ENCODE results near the gene WWOX. TPM values are rescaled to one million over a fixed set of nuclear protein-coding genes. Genes with fewer than 3 reads are reported as not detected.

The WWOX gene
- polyA plus RNA-seq, 4 donors = 4.9 to 15.8 (median 7.0) TPM

DNA sequence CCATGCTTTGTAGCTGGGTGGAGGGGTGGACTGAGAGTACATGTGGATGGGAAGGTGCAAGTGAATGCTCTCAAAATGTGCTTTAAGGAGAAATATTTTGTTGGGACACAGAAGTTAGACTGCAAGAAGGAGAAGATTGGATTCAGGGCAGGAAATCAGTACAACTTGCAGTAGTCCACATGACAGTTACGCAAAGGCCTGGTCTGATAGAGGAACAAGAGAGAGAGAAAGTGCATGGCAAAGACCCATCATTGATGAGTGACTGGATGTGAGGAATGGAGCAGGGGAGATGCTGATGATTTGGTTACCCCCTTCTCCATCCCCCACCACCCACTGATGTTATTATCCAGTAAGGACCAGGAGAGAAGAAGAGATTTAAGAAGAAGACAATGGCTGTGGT, 1028.3 kb downstream of the WWOX start:
- DNase-seq = no peak
- no peak for FAIRE-seq

DNA sequence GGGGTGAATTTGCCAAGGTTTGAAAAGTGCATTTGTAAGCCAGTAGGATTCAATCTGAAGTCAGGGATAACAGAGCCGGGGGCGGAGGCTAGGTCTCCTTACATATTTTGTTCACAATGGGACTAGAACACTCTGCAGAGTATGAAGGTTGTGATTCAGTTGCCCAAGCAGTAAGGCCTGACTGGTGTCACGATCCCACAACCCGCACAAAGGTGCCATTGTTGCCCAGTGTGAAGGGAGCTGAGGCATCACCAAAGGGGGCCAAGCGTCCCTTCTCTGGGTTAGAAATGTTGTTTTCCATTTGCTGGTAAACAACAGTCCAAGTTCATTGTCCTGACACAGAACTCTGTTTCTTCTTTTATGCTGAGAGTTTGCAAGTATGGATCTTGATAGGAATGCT, 1029.3 kb downstream of the WWOX start:
- DNase-seq = no peak

More for the DNA sequence above, 1028.3 kb downstream of the WWOX start:
- Histone ChIP-seq H3K9me3 (ENCODE audit: control insufficient read depth in 2 of 2, insufficient read depth in 1 of 2, low read depth in 1 of 2, low read length in 1 of 2) (peaks cover 0 to 7% of the 10 kb centered on the region in 2 donors), H3K27me3 (ENCODE audit: control insufficient read depth in 3 of 3, insufficient read depth in 3 of 3, low read length in 3 of 3) (no peaks in the 10 kb centered on the region), H3K36me3 (ENCODE audit: control insufficient read depth in 3 of 3, insufficient read depth in 2 of 3, low read depth in 1 of 3, low read length in 3 of 3) (no peaks in the 10 kb centered on the region), H3K4me3 (ENCODE audit: low read depth in 1 of 3, low read length in 3 of 3) (no peak overlapping the region), H3K27ac (ENCODE audit: low read depth in 1 of 3, low read length in 2 of 3) (no peak overlapping the region), H3K4me1 (ENCODE audit: control insufficient read depth in 3 of 3, insufficient read depth in 2 of 3, low read depth in 1 of 3, low read length in 2 of 3) (no peaks in the 10 kb centered on the region)
- WGBS, 3 donors = 90 to 100% (median 92%) methylated on average over 1 of the region's 1 CpG

DNA sequence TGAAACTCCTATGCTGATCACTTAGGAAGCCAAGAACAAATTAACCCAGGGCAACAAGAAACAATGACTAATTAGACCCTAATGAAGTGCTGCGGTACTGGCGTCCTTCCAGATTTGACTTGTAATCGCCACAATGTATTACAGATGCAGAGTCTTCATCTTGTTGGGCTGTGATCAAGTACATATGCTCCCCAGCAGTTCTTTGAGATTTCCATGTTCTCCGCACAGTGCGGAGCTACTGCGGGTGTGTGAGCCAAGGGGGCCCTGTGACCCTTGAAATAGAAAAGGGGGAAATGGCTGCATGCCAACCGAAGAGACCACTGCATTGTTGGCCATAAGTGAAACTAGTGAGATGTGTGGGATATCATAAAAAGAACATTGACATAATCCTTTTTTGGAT, 1031.2 kb downstream of the WWOX start:
- Histone ChIP-seq H3K9me3 (ENCODE audit: control insufficient read depth in 2 of 2, insufficient read depth in 1 of 2, low read depth in 1 of 2, low read length in 1 of 2) (no peaks in the 10 kb centered on the region), H3K4me3 (ENCODE audit: low read depth in 1 of 3, low read length in 3 of 3) (no peak overlapping the region), H3K27ac (ENCODE audit: low read depth in 1 of 3, low read length in 2 of 3) (no peak overlapping the region), H3K4me1 (ENCODE audit: control insufficient read depth in 3 of 3, insufficient read depth in 2 of 3, low read depth in 1 of 3, low read length in 2 of 3) (peaks cover 0 to 13% (median 0%) of the 10 kb centered on the region in 3 donors), H3K36me3 (ENCODE audit: control insufficient read depth in 3 of 3, insufficient read depth in 2 of 3, low read depth in 1 of 3, low read length in 3 of 3) (no peaks in the 10 kb centered on the region), H3K27me3 (ENCODE audit: control insufficient read depth in 3 of 3, insufficient read depth in 3 of 3, low read length in 3 of 3) (no peaks in the 10 kb centered on the region)
- no peak for FAIRE-seq
- no peak for DNase-seq
- WGBS, 3 donors = 88 to 95% (median 93%) methylated on average over 7 of the region's 7 CpGs

More for the DNA sequence above, 1029.3 kb downstream of the WWOX start:
- FAIRE-seq = no peak
- Histone ChIP-seq H3K27ac (ENCODE audit: low read depth in 1 of 3, low read length in 2 of 3) (no peak overlapping the region), H3K4me3 (ENCODE audit: low read depth in 1 of 3, low read length in 3 of 3) (no peak overlapping the region), H3K4me1 (ENCODE audit: control insufficient read depth in 3 of 3, insufficient read depth in 2 of 3, low read depth in 1 of 3, low read length in 2 of 3) (peaks cover 0 to 3% (median 0%) of the 10 kb centered on the region in 3 donors), H3K9me3 (ENCODE audit: control insufficient read depth in 2 of 2, insufficient read depth in 1 of 2, low read depth in 1 of 2, low read length in 1 of 2) (no peaks in the 10 kb centered on the region), H3K36me3 (ENCODE audit: control insufficient read depth in 3 of 3, insufficient read depth in 2 of 3, low read depth in 1 of 3, low read length in 3 of 3) (no peaks in the 10 kb centered on the region), H3K27me3 (ENCODE audit: control insufficient read depth in 3 of 3, insufficient read depth in 3 of 3, low read length in 3 of 3) (no peaks in the 10 kb centered on the region)
- 92 to 96% (median 94%) methylated on average over 5 of the region's 5 CpGs for WGBS, 3 donors

DNA sequence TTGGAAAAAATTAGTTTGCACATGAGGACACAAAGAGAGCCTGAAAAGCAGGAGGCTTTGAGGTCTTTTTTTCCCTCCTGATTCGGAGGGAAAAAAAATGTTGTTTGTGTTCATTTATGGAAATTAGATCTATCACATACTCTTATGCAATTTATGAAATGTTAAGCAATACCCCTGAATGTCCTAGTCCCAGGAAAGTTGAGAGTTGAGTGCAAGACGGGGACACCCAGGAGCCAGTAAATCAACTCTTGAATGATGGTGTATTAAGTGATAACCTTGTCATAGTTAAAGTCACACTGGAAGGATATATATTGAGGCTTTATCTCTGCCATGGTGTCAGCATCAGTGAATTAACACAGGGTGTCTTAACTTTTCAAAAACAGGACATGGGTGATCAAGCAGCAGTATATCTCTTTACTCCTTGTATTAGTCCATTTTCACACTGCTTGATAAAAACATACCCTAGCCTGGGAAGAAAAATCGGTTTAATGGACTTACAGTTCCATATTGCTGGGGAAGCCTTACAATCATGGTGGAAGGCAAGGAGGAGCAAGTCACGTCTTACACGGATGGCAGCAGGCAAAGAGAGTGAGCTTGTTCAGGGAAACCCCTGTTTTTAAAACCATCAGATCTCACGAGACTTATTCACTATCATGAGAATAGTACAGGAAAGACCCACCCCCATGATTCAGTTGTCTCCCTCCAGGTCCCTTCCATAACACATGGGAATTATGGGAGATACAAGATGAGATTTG, 1032.0 kb downstream of the WWOX start:
- DNase-seq = no peak
- Histone ChIP-seq H3K27ac (ENCODE audit: low read depth in 1 of 3, low read length in 2 of 3) (no peak overlapping the region), H3K27me3 (ENCODE audit: control insufficient read depth in 3 of 3, insufficient read depth in 3 of 3, low read length in 3 of 3) (no peaks in the 10 kb centered on the region), H3K9me3 (ENCODE audit: control insufficient read depth in 2 of 2, insufficient read depth in 1 of 2, low read depth in 1 of 2, low read length in 1 of 2) (no peaks in the 10 kb centered on the region), H3K36me3 (ENCODE audit: control insufficient read depth in 3 of 3, insufficient read depth in 2 of 3, low read depth in 1 of 3, low read length in 3 of 3) (no peaks in the 10 kb centered on the region), H3K4me1 (ENCODE audit: control insufficient read depth in 3 of 3, insufficient read depth in 2 of 3, low read depth in 1 of 3, low read length in 2 of 3) (peaks cover 0 to 13% (median 0%) of the 10 kb centered on the region in 3 donors), H3K4me3 (ENCODE audit: low read depth in 1 of 3, low read length in 3 of 3) (no peak overlapping the region)
- FAIRE-seq = no peak
- 88 to 94% (median 91%) methylated on average over 6 of the region's 6 CpGs for WGBS, 3 donors

DNA sequence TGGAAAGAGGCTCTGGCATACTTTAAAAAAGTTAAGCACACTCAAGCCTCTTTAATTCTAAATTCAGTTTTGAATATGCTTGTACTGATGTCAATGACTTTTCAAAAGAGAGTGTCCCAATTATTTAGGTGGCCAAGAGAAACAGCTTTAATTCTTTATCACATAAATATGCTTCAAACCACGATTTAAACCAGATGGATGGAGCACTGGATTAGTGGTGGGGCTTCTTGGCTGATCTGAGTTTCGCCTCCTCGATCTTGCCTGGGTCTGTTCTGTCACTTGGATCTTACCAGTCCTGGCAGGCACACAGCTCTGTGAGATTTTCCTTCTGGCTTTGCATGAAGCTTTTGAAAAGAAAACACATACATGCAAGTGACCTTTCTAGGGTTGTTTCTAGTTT, 1033.2 kb downstream of the WWOX start:
- Histone ChIP-seq H3K27ac (ENCODE audit: low read depth in 1 of 3, low read length in 2 of 3) (no peak overlapping the region), H3K9me3 (ENCODE audit: control insufficient read depth in 2 of 2, insufficient read depth in 1 of 2, low read depth in 1 of 2, low read length in 1 of 2) (no peaks in the 10 kb centered on the region), H3K4me3 (ENCODE audit: low read depth in 1 of 3, low read length in 3 of 3) (no peak overlapping the region), H3K4me1 (ENCODE audit: control insufficient read depth in 3 of 3, insufficient read depth in 2 of 3, low read depth in 1 of 3, low read length in 2 of 3) (peaks cover 0 to 13% (median 0%) of the 10 kb centered on the region in 3 donors), H3K27me3 (ENCODE audit: control insufficient read depth in 3 of 3, insufficient read depth in 3 of 3, low read length in 3 of 3) (no peaks in the 10 kb centered on the region), H3K36me3 (ENCODE audit: control insufficient read depth in 3 of 3, insufficient read depth in 2 of 3, low read depth in 1 of 3, low read length in 3 of 3) (no peaks in the 10 kb centered on the region)
- WGBS, 3 donors = 72 to 80% (median 77%) methylated on average over 3 of the region's 3 CpGs
- FAIRE-seq (no peak), DNase-seq (no peak)

DNA sequence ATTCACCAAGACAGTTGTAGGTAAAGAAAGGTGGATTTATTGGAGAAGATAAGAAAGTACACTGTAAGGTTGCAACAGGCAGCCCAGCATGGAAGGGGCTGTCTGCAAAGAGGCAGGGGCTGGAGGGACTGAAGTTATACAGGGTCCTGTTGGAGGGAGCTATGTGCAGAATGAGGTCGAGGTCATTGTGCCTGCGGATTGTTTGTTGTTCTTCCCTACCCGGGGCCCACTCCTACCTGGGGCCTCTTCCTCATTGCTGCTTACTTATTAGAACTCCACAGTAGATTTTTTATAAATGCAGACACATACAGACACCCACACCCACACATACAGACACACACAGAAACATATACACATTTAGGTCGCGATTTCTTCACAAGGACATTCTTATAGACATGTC, 1034.8 kb downstream of the WWOX start:
- DNase-seq = peak in 1 of 2 donors; percentile 54
- 61 to 71% (median 63%) methylated on average over 5 of the region's 5 CpGs for WGBS, 3 donors
- Histone ChIP-seq H3K9me3 (ENCODE audit: control insufficient read depth in 2 of 2, insufficient read depth in 1 of 2, low read depth in 1 of 2, low read length in 1 of 2) (no peaks in the 10 kb centered on the region), H3K4me3 (ENCODE audit: low read depth in 1 of 3, low read length in 3 of 3) (no peak overlapping the region), H3K27me3 (ENCODE audit: control insufficient read depth in 3 of 3, insufficient read depth in 3 of 3, low read length in 3 of 3) (no peaks in the 10 kb centered on the region), H3K27ac (ENCODE audit: low read depth in 1 of 3, low read length in 2 of 3) (no peak overlapping the region), H3K4me1 (ENCODE audit: control insufficient read depth in 3 of 3, insufficient read depth in 2 of 3, low read depth in 1 of 3, low read length in 2 of 3) (peaks cover 0 to 13% (median 0%) of the 10 kb centered on the region in 3 donors), H3K36me3 (ENCODE audit: control insufficient read depth in 3 of 3, insufficient read depth in 2 of 3, low read depth in 1 of 3, low read length in 3 of 3) (no peaks in the 10 kb centered on the region)
- no peak for FAIRE-seq

DNA sequence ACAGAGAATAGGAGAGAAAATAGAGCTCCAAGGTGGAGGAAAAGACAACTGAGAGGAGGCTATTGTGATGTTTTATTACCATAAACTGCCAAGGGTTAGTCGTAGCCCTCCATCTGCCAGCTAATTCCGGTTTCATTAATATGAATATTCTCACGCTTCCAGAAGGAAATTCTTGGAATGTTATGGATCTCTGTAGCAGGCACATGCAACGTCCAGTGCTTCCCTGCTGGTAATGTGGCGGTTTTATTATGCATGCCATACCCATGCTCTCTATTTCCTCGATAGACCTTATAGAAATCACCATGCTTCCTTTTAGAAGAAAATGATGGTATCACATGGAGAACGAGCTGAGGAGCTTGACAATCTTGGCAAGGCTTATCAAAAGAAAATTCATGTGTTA, 1037.5 kb downstream of the WWOX start:
- Histone ChIP-seq H3K4me1 (ENCODE audit: control insufficient read depth in 3 of 3, insufficient read depth in 2 of 3, low read depth in 1 of 3, low read length in 2 of 3) (peaks cover 0 to 13% (median 0%) of the 10 kb centered on the region in 3 donors), H3K9me3 (ENCODE audit: control insufficient read depth in 2 of 2, insufficient read depth in 1 of 2, low read depth in 1 of 2, low read length in 1 of 2) (no peaks in the 10 kb centered on the region), H3K36me3 (ENCODE audit: control insufficient read depth in 3 of 3, insufficient read depth in 2 of 3, low read depth in 1 of 3, low read length in 3 of 3) (no peaks in the 10 kb centered on the region), H3K27ac (ENCODE audit: low read depth in 1 of 3, low read length in 2 of 3) (no peak overlapping the region), H3K27me3 (ENCODE audit: control insufficient read depth in 3 of 3, insufficient read depth in 3 of 3, low read length in 3 of 3) (no peaks in the 10 kb centered on the region), H3K4me3 (ENCODE audit: low read depth in 1 of 3, low read length in 3 of 3) (no peak overlapping the region)
- FAIRE-seq (no peak), DNase-seq (no peak)
- 86 to 90% (median 89%) methylated on average over 7 of the region's 7 CpGs for WGBS, 3 donors

DNA sequence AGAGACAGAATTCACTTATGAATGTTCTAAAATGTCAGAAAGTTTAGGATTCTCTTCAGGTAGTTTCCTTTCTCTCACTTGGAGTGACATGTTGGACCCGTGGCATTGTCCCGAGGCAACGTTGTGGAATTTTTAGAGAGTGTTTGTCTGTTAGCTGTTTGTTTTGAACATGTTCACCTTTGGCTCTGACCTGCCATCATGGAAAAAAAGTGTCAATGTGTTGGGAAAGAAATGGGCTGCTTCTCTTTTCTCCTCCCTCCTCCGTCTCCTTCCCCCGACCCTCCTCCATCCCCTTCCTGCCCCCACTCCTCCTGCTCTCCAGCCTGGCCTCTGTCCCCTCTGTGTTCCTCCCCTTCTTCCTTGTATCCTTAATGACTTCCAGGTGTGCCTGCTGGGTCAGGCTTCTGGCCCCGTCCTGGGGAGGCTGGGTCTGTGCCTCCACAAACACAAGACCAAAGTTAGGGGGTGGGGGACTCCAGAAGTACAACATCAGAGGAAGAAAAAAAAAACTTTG, 1038.0 kb downstream of the WWOX start:
- DNase-seq (no peak), FAIRE-seq (no peak)
- H3K9me3 ChIP-seq (ENCODE audit: control insufficient read depth in 2 of 2, insufficient read depth in 1 of 2, low read depth in 1 of 2, low read length in 1 of 2) = no peaks in the 10 kb centered on the region
- H3K27me3 ChIP-seq (ENCODE audit: control insufficient read depth in 3 of 3, insufficient read depth in 3 of 3, low read length in 3 of 3) = no peaks in the 10 kb centered on the region
- H3K4me3 ChIP-seq (ENCODE audit: low read depth in 1 of 3, low read length in 3 of 3) = no peak overlapping the region
- WGBS, 3 donors = 63 to 71% (median 67%) methylated on average over 6 of the region's 6 CpGs
- no peak overlapping the region for H3K27ac ChIP-seq (ENCODE audit: low read depth in 1 of 3, low read length in 2 of 3)
- no peaks in the 10 kb centered on the region for H3K36me3 ChIP-seq (ENCODE audit: control insufficient read depth in 3 of 3, insufficient read depth in 2 of 3, low read depth in 1 of 3, low read length in 3 of 3)
- H3K4me1 ChIP-seq (ENCODE audit: control insufficient read depth in 3 of 3, insufficient read depth in 2 of 3, low read depth in 1 of 3, low read length in 2 of 3) = peaks cover 0 to 13% (median 0%) of the 10 kb centered on the region in 3 donors
